Measurements from ENCODE around the gene UROC1.

The UROC1 gene

DNA sequence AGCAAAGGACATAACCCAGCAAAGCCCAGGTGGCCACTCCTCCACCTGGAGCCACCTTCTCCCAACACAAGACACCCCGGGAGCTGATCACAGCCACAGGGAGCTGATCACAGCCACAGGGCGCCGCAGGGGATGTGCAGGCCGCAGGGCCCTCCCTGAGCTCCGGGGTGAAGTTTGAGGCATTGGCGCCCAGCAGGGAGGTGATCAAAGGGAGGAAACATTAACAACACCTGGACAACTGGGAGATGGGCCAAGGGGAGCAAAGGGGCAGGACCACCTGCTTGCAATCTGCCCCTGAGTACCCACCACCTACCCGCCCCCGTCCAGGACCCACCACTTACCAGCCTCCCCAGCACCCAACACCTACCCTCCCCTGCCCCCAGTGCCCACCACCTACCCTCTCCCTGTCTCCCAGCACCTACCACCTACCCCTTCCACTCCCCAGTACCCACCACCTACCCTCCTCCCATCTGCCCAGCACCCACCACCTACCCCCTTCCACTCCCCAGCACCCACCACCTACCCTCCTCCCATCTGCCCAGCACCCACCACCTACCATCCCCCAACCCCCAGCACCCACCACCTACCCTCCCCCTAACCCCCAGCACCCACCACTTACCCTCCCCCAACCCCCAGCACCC is 2.4 kb downstream of the UROC1 start:
- DNase-seq: no peak

DNA sequence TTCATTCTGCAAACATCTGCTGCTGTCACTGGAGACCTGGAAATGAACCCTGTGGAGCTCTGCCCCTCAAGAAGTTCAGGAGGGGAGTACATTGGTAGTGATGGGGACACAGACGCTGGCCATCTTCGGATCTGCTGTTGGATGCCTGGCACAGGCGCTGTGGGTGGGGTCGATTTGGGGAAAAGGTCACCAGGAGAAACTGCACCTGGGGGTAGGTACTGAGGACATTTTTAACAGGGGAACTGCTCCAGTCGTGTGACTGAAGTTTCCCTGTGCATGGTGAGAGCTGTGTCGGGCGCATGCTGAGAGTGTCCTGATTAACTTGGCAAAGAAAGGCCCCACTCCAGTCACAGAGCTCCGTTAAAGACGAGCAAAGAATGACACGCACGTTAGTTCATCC is 3.4 kb downstream of the UROC1 start:
- DNase-seq: no peak

DNA sequence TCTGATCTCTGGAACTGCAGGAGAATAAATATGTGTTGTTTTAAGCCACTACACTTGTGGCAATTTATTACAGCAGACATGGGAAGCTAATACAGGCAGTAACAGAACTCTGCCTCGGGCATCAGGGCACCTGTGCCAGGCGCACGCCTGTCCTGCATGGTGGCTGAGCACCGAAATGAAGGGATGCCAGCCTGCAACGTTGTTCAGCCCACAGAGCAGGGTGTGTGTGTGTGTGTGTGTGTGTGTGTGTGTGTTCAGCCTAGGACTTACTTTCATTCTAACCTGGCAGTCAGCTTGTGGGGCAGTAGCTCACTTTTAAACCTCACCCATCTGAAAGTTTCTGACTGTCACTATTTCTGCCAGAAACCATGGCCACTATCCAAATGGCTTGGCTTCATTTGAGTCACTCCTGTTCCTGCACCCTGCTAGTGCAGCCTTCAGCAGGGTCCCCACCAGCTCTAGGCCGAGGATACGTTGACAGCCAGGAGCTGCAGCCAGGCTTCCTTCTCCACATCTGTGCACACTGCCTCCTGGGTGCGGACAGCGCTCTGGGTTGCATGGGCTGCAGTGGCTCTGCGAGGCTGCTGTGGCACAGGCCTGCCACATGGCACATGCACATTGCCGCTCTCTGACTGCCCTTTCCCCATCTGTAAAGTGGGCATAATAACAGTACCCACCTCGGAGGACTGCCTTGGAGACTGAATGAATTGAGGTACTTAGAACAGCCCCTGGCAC is 4.5 kb downstream of the UROC1 start:
- DNase-seq: no peak

DNA sequence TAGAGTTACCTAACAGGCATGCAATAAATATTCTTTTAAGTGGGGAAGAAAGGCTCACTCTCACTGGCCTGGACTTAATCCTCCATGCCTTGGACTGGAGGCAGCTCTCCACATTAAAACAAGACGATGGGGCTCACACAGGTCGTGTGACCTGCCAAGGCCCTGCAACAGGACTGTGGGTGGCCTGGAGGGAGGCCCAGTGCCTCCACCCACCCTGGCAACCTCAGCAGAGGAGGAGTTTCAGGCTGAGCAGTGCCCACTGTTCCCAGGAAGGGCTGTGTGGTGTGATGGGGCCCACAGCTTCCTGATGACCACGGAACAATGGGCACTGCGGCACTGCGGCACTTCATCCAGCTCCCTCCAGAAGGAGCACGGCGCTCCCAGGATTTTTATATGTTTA is 5.5 kb downstream of the UROC1 start:
- DNase-seq: no peak

DNA sequence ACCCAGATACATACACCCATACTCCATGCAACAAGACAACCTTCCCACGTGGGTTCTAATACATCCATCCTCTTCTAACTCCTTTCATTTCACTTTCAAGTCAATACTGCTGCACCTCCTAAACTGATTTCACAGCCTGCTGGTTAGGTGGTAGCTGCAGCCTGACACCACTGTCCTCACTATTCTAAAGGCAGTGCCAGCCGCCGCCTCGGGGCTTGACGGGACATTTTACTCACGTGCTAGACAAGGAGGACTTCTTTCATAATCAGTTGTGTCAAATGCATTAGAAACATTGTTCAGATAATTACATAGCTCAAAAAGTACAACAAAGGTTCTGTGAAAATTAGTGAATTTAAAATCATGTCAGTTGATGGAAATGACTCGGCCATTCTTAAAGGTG is 6.3 kb downstream of the UROC1 start:
- DNase-seq: no peak

DNA sequence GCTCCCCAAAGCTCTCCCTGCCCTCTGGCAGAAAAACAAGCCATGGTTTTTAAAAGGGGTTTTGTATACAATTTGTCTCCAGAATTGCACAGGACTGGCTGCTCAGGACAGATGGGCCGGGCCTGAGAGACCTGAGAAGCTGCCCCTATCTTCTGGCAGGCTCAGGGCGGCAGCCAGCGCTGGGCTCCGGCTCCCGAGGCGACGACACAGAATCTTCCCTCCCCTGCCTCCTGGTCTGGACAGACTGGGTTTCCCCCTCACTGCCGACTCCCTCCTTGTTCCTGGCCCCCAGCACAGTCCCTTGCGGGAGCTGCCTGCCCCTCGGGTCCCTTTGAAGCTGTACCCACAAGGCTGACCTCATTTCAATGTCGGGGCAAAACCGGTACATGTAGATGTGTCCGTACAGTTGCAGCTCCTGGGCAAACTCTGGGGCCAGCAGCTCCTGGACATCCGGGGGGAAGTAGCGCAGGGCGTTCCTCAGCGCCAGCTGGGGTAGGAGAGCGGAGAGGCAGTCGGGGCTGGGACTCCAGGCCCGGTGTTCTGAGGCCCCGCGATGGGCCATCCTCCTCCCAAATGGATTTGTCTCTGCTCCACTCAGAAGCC is 7.2 kb downstream of the UROC1 start:
- no peak for DNase-seq

DNA sequence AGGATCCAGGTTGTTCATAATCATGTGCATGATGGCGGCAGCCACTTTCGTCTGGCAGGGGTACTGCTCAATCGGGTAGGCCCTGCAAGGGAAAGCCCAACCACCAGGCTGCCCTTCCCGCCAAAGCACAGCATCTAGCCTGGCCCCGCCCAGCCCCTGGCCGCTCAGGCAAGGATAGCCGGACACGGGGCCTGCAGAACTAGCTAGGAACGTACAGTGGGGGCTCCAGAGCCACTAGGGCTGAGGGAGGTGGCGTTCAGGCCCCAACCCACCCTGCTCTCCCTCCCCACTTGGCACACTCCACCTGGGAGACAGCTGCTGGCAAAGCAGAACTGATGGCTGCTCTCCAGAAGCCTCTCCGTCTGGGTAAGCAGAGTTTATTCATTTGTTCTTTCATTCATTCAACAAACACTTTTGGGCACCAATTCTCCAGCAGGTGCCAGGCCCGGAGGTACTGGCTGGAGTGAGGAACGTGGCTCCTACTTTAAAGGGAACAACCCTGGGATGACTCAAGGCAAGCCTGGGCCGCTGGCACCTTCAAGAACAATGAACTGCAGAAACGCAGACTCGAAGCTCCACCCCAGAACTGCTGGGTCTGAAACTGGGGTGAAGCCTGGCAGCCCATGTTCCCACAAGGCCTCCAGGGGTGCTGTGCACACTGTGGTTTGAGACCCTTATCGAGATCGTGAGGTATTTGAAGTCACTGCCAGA is 7.8 kb downstream of the UROC1 start:
- peak; percentile 58 for DNase-seq

DNA sequence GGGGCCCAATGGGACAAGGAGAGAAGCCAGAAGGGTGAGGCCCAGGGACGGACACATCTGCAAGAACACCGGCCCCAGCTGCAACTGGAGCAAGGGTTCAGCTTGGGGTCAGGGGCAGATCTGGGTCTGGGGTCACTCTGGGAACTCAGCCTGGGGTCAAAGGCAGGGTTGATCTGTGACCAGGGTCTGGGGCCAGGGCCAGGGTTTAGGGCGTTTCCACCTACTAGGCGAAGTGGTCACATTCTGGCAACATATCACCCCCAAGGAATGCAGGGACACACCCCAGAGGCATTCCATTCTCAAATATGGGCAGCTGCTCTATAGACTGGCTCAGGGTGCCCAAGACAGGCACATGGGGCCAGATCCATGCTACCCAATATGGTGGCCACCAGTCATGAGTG is 9.0 kb downstream of the UROC1 start:
- DNase-seq: no peak

DNA sequence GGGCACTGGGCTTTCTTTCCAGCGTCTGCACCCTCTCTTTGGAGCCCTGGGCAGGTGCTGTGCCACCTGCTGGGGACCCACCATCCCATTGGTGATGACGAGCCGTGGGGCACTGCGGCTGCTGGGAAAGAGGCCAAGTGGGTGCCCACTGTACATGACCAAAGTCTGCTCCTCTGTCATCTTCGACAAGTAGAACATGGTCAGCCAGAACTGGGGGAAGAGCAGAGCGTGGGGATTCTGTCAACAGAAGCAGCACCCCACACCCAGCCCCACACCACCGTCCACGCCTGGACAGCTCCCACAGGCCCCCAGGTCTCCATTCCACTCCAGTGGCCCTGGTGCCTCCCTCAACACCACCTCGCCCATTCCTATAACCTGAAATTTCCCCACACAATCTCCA is 9.7 kb downstream of the UROC1 start:
- DNase-seq: no peak

DNA sequence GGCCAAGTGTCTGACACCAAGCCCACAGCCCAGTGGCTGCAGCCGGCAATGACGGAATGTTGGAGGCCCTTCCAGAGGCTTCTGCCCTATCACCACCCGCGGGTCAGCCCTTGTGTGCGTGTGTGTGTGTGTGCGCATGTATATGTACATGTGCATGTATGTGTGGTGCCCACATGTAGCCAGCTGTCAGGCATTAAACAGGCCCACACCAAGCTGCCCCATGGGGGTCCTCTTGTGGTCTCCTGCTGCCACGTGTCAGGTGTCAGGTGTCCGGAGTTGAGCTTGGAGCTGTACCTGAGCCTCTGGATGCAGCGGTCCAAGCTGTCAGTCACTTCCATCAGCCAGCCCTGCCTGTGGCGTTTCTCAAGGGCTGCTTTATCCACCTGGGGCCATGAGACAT is 13.9 kb downstream of the UROC1 start:
- no peak for DNase-seq

DNA sequence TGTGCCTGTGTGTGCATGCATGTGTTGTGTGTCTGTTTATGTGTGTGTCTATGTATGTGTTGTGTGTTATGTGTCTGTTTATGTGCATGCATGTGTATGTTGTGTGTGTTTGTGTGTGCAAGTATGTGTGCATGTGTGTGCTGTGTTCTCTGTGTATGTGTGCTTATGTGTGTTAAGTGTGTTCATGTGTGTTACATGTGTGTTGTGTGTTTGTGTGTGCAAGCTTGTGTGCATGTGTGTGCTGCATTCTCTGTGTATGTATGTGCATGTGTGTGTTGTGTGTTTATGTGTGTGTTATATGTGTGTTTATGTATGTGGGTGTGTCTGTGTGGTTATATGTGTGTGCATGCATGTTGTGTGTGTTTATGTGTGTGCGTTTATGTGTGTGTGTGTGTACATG is 14.9 kb downstream of the UROC1 start:
- no peak for DNase-seq

DNA sequence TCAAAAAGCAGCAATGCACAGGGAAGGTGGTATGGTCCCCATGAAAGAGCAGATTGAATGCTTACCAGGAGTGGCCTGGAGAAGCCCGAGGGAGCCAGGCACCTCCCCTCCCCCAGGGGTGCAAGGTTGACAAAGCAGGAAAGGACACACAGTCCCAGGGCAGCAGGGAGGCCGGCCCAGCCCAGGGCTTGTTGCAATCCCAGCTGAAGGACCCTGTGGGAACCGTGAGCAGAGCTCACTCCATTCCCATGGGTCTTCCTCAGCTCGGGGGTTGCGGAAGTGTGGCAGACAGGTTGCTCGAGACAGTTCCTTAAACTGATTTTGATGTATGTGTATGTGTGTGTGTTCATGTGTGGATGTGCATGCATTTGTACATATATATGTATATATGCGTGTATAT is 15.8 kb downstream of the UROC1 start:
- no peak for DNase-seq

DNA sequence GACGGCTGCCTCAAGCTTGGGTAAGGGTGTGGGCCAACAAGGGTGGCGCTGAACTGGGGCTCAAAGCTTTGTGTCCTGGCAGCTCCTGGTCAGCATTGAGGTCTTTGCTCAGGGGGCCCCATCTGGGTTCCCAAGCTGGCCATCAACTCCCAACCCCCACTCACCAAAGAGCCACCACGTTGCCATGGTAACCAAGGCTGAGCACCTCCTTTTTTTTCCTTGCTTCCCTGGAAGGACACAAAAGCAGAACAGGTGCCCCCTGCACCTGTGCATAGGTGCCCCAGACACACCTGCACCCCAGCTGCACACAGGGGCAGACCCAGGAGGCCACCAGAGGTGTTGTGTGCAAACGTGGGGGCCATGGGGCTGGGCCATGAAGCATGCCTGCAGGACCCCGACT is 16.5 kb downstream of the UROC1 start:
- no peak for DNase-seq

DNA sequence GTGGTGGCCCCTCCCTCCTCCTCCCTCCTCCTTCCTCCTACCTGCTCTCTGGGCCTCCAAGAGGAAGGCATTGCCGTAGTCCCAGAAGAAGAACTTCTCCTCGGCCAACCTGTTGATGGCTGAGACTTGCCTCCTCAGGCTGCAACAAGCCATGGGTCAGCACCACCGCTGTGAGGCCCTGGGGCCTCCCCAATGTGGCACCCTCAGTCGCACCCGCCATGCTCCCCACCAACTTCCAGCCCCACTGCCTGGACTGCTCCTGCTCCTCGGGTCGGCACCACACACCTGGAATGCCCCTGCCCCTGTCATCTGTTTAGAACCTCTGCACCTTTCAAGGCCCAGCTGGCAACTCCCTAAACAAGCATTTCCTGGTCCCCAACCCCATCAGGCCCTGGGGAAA is 17.6 kb downstream of the UROC1 start:
- DNase-seq: no peak

DNA sequence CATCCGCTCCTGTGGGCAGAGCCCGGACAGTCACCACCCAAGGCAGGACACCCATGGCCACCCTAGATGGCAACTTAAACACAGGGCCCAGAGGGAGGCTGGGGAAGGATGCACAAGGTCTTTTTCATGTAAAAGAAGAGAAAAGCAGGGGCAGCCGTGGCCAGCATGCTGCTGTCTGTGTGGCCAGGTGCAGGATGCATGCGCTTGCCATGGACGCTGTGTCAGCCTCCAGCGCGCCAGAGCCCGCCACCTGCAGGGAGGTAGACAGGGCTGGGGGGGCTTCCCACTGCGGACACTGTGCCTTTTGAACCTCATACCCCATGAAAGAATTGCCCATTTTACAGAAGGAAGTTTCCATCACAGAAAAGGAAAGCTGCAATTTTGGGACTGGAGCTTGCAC is 18.2 kb downstream of the UROC1 start:
- DNase-seq: no peak

DNA sequence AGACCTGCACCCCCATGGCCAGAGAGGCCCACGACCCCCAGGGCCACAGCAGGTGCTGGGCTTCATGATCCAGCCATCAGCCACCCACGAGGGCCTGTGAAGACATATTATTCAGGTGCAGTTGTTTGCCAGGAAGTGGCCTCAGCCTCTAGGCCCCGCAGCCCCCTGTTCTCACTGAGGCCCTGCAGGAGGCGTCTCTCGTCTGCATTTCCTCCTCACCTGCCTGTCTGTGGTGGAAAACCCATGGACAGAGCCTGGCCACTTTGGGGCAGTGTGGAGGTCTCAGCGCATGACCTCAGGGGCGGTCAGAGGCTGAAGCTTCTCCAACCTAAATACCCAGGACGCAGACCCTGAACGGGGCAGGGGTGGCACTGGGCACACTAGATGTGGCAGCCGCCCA is 18.6 kb downstream of the UROC1 start:
- DNase-seq: no peak

DNA sequence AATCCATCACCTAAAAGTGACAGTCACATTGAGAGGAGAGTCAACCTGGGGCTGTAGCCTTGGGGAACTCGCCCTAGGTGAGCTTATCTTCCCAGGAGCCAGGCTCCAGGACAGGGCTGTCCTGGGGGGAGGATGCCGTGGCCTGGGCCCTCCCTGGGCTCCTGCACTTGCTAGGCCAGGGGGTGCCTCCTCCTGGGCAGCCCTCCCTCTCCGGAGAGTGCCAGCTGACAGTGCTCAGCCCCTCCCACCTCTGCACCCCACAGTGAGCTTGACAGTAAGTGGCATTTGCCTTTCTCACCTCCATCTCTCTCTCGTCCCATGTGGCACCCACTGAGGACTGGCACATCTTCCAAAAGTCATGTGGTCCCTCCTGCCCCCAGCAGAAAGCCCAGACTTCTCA is 19.1 kb downstream of the UROC1 start:
- DNase-seq: no peak

DNA sequence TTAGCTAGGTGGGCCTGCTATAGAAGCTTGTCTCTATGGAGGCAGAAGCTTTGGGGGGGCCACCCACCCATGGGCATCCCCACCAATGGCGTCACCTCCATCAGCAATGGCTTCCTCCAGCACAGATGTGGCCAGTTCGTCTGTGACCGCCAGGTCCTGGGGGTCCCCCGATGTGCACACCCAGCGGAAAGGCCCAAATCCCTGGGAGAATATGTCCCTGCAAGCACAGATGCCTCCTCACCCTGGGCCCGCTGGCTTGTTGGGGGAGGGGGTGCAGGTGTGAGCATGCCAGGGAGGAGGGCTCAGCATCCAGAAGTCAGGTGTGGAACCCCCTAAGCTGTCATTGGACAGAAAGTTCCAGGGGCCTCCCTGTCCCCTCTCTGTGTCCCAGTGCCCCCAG is 19.6 kb downstream of the UROC1 start:
- no peak for DNase-seq

DNA sequence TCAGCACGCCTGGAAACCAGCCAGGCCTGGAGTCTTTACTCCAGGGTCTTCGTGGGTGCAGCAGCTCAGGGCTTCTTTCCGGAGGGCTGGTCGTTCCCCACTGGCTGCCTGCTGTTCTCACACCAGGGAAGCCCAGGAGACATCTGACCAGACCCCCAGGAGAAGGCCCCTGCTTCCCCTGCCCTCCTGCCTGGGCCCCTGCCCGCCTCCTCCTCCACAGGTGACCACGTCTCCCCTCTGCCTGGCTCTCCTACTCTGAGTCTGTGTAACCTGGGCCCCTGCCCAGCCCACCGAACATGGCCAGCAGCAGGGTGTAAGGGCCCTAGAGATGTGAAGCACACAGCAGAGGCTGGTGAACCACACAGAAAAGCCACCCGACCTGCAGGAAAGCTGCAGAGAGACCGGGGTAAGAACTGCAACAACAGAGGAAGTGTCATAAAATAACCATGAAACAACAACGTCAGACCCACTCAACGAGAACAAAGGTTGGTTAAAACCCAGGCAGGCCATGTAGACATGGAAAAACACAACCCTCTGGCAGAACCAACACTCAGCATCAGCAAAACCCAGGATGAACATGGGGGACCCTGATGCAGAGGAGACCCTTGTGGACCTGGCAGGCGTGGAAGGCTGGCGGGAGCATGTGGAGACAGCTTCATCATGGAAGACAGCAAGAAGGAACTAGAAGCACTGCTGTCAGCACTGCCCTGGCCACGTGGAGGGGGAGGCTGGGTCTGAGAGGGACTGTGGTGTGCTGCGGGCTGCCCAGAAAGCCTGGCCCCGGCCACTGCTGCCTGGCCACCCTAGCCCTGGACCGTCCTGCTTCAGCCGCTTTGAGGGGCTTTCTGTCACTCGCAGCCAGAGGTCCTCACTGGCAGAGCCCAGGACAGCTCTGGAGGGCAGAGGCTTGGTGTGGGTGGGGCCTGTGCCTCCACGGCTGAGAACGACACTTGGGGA is 20.4 kb downstream of the UROC1 start:
- DNase-seq: no peak

DNA sequence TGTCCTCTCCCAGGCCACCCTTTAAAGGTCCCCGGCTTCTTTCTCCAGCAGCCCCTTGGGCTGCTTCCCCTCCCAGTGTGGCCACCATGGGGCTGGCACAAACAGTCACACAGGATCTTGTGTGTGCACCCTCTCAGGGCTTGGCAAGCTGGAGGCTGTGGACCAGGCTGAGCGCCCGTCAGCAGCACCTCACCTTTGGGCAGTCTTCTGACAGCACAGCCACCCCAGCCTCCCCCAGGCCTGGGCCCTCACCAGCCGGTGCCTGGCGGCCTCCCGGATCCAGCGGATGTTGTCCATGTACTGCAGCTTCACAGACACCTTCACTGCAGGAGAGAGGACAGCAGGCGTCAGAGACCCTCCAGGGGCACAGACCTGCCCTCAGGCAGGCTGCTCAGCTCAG is 21.8 kb downstream of the UROC1 start:
- DNase-seq: no peak

DNA sequence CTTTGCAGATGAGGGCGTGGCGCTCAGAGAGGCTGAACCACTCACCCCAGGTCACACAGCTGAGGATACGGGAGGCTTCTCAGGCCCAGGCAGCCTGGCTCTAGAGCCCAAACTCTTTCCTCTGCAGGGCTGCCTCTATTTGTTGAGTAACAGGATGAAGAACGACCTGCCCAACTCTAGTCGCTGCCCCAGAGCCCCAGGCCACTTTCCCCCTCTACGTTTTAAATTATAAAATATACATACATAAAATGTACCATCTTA is 22.7 kb downstream of the UROC1 start:
- DNase-seq: no peak

DNA sequence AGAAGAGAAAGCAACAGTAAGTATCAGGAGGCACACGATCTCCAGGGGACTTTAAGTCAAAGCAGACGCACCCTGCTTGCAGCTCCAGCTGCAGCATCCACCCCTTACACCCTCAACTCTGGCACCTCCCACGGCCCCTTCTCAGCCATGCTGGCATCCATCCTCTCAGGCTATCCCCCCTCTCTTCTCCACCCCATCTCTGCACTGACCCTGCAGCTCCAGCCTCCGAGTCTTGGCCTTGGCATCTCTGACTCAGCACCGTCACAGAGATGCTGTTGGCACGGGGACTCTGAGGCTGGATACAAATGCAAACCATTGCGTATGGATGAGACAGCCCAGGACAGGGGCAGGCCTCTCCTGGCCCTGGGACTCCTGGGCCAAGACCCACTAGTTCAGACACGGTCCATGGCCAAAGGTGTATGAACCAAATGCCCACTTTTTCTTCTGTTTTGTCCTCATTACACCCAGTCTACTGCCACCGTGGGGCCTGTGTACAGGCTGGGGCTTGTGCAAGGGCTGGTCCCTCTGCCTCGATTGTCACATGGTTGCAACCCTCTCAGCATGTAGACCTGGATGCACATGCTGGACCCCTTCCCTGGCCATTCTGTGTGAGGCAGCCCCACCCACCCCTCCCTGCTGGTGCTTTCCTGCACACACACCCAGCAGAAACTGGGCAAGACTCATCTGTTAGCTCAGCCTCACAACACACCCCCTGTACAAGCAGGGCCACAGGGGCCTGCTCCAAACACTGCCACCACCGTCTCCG is 23.2 kb downstream of the UROC1 start:
- DNase-seq: no peak

All from NCI-H1694 (cell line).